ENCODE measurements around the gene GPRIN3.
"Not testable (repeated sequence)": the region's sequence is repeated elsewhere in the genome, so short reads cannot be mapped to it uniquely, and the experiment has no call there.

Gene GPRIN3

DNA sequence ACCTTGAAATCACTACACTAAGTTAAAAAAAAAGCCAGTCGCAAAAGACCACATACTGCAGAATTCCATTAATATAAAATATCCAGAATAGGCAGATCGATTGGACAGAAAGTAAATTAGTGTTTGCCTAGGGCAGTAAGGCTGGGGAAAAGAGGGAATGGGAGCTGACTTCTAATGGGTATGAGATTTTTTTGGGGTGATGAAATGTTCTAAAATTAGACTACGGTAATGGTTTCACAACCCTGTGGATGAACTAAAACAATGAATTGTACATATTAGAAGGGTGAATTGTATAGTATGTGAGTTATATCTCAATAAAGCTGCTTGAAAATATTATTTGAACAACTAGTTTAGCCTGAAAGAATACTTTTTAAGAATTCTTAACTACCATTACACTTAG lies 6.7 kb upstream of the GPRIN3 start:
- in situ Hi-C loops (cut with MboI; ENCODE audit: low sequenced_read_pairs) = no loop called here

DNA sequence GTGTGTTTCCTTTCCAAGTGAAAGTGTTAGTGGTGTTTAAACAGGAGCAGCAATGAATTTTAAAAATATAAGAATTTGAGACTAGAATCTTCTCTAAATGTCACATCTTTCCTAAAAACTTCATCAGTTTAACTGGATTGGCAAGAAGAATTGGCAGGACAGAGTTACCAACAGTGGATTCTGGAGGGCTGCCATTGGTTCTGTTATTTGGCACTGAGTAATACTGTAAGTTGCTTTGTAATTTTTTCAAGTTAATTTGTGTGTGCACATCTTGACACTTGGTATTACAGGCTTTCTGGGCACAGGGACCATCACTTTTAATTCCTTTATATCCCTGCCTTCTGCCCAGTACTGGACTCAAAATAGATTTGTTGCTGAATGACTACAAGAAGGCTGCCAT lies 4.5 kb upstream of the GPRIN3 start:
- in situ Hi-C loops (cut with MboI; ENCODE audit: low sequenced_read_pairs) = no loop called here

DNA sequence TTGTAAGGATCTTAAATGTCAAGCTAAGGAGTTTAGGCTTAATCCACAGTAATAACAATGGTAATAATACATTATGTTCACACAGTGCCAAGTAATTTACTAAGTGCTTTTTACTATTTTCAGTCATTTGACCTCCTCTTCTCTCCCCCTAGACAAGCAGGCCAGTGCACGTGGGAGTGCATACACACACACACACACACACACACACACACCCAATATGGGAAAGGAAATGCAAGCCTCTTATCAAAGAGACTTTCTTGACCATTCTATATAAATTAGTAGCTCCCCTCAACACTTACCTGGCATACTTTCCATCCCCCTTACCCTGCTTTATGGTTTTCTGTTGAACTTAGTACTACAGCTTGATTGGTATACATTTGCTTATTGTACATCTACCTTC lies 3.8 kb upstream of the GPRIN3 start:
- in situ Hi-C loops (cut with MboI; ENCODE audit: low sequenced_read_pairs) = no loop called here

DNA sequence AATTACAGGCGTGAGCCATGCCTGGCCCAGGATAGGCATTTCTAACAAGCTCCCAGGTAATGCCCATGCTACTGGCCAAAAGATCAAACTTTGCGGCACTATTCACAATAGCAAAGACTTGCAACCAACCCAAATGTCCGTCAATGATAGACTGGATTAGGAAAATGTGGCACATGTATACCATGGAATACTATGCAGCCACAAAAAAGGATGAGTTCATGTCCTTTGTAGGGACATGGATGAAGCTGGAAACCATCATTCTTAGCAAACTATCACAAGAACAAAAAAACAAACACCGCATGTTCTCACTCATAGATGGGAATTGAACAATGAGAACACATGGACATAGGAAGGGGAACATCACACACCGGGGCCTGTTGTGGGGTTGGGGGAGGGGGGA lies 1.6 kb upstream of the GPRIN3 start:
- in situ Hi-C loops (cut with MboI; ENCODE audit: low sequenced_read_pairs) = not testable (repeated sequence)

DNA sequence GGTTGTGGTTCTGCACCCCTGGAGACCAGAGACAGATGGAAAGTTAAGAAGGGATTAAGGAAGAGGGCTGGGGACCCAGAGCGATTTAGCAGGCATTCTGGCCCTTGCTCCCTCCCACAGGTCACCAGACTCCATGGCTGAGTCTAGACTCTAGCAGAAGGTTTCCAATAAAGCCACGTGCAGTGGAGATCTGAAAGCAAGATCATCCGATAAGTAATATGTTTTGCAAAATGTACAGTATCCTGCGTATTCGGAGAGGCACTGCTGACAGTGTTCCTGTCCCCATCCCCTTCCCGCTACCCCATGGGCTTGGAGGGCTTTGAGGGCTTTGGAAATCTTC lies 531 bp upstream of the GPRIN3 start:
- in situ Hi-C loops (cut with MboI; ENCODE audit: low sequenced_read_pairs) = no loop called here

DNA sequence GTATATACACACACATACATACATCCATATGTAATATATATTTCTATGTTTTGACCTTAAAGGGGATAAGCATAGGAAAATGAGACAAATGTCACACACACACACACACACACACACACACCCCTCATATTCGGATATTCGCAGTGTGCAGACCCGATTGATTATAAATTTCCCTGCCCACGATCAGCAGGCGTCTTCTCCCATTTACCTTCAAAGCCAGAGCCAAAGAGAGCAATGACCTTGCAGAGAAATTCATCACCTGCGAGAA lies 488 bp downstream of the GPRIN3 start:
- in situ Hi-C loops (cut with MboI; ENCODE audit: low sequenced_read_pairs) = no loop called here

DNA sequence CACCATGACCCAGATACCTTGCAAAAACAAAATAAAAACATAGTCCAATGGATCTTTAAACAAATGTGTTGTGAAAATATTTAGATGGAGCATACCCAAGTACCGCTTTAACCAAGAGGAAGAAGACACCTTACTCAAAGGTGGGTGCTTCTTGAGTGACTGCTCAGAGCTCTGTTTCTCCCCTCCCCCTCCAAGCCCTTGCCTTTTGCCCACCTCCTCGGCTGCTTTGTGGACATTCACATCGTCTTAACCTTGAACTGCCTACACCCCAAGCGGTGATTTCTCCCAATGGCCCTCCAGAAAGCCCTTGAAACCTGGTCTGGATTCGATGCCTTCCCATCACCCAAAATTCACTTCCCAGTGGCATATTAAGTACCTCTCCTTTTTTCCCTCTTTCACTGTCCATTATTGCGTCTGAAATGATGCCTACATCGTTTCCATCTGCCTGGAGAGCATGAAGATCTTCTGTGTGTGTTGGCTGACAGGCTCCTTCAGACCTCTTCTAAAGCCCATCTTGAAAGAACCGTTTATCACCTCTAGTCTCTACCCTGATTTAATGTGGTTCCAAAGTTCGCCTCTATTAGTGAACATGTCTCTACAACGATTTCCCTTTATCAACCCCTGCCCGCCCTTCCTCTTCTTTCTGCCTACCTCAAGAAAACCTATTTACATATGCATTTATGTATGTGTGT lies 968 bp downstream of the GPRIN3 start:
- in situ Hi-C loops (cut with MboI; ENCODE audit: low sequenced_read_pairs) = no loop called here

DNA sequence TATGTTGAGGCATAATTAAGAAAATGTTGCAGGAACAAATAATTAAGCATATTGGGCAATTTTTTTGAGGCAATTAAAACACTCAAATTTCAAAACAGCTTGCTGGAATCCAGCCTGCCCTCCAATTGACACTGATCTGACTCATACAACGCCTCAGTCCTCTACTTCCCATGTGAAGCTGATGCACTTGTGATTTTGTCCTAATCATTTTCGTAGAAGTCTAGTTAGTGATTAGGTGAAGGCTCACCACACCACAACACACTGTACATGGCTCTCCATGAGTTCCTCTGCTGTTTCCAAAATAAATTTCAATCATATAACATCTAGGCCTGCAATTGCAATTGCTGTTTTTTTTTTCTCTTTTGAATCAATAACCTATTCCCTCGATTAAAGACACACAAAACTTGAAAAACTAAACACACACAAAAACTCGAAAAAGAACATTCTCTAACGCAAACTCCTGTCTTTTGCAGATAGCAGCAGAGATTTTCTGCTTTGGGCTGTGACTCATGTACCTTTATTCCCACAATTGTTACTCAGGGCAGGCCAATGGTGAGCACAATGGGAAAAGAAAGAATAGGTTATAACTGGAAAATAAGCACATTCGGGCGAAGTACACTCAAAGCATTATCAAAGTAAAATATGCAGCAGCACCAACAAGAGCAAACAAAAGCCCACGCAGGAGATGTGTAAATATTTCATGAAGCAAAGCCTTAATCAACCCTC lies 1.7 kb downstream of the GPRIN3 start:
- in situ Hi-C loops (cut with MboI; ENCODE audit: low sequenced_read_pairs) = no loop called here

DNA sequence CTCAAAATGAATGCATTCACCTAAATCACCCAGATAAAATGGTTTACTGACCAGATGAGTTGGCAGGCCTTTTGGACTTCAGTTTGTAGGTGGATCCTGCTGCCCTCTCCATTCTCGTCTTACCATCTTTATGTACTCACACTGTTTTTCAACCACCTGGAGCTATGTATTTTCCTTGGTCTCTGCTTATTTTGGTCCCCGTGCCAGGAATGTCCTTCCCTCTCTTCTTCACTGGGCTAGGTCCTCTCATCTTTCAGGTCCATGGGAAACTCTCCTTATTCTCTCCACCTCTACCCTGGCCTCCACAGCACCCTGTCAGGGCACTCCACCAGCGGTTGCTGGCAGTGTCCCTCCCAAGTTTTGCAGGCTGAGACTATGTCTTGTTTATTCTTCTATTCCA lies 2.6 kb downstream of the GPRIN3 start:
- in situ Hi-C loops (cut with MboI; ENCODE audit: low sequenced_read_pairs) = no loop called here

DNA sequence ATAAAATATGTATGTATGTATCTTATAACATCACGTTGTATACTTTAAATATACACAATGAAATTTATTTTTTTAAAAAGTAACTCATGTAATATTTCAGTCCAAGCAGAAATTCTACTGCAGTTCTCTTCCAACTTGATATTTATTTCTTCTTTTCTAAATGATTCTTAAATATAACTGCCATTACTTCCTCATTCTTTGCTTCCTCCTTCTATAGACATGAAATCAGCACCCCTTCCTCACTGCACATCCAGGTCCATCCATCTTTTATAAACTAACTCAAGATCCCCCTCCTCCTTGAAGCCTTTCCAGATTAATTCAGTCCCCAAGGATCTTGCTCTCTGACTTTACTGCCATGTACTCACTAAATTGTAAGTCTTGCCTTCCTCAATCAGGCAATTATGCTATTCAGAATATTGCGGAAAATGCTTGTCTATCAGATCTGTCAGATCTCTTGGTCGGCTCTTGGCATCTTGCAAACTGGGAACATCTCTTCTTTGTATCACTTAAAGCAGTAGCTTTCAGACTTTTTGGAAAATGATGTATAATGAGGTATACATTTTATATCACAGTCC lies 3.7 kb downstream of the GPRIN3 start:
- in situ Hi-C loops (cut with MboI; ENCODE audit: low sequenced_read_pairs) = no loop called here

DNA sequence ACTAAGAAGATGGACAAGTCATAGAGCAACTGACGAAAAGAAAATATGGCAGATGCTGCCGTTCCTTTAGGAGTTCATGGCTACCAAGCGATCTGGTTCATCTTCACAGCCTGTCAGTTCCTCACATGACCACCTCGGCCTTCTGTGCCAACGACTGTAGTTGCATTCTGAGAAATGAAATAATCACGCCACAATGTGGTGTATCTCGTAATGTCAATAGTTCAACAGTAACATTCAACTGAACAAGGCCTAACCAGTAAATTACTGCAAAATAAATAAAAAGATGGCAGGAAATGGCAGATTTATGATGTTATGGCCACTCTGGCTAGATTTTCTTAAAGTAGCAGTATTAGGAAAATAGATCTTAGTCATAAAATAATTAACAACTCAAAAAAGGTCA lies 4.4 kb downstream of the GPRIN3 start:
- in situ Hi-C loops (cut with MboI; ENCODE audit: low sequenced_read_pairs) = no loop called here

DNA sequence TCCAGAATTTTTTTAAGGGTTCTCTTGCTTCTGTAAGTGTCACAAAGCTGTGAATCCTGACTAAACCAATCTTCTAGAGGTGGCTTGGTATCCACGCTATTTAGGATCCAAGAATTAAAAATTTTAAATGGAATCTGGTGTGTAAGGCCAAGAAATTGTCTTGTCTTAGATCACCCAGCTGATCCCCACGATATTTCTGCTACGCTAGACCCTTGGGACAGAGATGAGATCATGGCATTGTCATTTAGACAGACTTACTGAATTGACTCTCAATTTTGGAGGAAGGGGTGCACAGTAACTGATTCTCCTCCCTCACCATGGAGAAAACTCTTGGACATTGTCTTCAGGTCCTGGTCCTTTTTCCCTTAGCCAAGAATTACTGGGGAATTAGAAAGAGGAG lies 5.7 kb downstream of the GPRIN3 start:
- in situ Hi-C loops (cut with MboI; ENCODE audit: low sequenced_read_pairs) = no loop called here

DNA sequence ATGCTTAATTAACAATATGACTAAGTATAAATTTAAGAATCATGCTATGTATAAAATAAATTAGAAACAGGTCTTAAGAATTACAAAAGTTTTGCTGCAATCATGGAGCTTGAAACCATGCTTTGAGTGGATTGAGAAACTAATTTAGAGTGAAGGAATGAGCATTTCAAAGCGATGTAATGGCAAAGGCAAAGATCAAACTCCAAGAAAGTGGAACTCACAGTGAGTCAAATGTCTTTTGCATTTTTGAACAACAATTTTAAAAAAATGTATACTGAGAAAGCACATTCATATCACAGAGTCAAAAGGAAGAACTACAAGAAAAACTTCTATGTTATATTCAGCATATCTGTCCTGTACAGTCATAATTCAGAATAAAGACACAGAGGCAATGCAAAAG lies 6.6 kb downstream of the GPRIN3 start:
- in situ Hi-C loops (cut with MboI; ENCODE audit: low sequenced_read_pairs) = no loop called here

DNA sequence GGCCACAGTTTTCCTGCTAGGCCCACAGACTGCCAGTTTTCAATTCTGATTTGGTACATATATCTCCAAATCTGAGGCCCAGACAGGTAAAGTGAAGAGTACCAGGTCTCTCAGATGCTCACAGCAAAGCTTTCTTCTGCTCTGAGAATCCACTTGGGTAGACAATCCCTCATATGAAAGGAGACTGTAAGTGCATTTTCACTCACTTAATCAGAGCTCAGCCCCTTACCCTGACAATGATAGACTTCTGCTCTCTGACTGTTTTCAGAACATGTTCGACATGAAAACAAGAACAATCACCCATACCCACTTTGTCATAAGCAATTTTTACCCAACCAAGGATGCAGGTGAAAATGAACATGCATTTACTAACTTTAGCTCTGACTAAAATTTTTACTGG lies 7.1 kb downstream of the GPRIN3 start:
- in situ Hi-C loops (cut with MboI; ENCODE audit: low sequenced_read_pairs) = no loop called here

DNA sequence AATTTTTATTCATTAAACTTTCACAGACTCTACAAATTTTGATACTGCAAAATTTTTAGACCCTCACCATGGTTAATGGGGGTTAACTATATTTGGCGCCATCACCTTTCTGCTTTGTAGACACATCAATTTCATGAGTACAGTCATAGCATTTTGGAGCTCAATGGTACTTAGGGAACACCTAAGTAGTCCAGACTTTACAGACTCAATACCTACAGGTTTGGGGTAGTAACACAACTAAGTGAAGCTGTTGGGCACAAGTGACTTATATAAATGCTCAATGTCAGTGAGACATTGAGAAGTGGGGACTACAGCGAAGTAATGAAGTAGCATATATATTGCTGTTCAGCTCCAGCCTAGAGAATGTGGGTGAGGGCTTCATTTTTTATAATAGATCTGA lies 7.5 kb downstream of the GPRIN3 start:
- in situ Hi-C loops (cut with MboI; ENCODE audit: low sequenced_read_pairs) = no loop called here

DNA sequence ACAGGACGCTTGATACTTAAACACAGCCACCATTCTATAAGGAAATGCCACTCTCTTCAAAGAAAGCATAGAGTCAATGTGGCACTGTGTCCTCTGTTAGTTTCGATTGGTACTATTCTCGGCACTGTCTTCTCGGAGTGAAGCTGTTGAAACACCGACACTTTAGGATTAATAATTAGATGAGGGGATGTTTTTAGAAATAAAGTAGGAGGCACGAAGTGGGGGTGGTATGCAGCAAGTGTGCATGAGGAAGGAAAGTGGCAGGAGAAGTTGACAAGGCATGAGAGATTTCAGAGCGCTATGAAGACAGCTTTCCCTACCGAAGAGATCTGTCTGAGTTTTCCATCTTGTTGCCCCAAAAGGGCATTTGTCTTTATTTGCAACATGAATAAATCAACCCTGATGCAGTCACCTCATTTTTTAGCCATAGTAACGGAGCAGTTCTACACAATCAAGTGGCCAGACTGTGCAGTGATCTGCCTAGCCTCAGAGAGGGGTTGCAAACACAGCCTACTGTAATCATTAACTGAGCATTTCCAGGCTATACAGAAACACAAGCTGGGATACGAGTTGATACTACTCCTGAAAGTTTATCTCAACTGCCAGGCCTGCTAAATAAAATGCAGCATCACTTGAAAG lies 8.3 kb downstream of the GPRIN3 start:
- in situ Hi-C loops (cut with MboI; ENCODE audit: low sequenced_read_pairs) = no loop called here

DNA sequence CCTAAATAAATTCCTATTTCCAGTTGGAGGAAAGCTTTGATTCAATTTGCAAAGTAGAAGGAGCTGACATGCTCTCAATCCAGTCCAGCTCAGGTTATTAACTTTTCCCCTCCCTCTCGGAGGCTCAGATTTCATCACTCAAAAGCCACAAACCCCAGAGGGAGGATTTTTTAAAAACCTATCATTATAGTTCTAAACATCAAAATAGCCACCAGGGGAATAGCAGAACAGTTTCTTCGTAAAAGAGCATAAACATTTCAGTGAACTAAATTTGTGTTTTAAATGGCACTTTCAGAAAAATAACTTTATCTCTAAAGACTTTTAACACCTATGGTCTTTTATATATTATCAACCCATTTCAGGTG lies 8.8 kb downstream of the GPRIN3 start:
- in situ Hi-C loops (cut with MboI; ENCODE audit: low sequenced_read_pairs) = no loop called here

DNA sequence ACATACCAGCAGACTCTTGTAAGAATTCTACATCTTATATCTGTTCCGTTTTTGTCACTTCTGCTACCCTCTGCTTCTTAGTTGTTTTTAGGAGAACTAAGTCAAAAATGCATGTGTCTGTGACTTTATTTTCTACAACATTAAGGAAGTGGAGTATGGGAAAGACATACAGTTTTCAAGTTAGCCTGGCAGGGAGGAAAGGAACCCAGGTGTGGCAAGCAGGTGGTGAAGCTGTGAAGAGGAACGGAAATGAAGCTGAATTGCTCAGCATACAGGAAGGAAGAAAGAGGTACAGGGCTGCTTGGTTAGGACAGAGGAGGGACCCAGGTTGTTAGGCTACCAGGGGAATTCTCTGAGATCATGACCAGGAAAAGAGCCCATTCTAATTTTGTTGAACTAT lies 9.4 kb downstream of the GPRIN3 start:
- in situ Hi-C loops (cut with MboI; ENCODE audit: low sequenced_read_pairs) = no loop called here

DNA sequence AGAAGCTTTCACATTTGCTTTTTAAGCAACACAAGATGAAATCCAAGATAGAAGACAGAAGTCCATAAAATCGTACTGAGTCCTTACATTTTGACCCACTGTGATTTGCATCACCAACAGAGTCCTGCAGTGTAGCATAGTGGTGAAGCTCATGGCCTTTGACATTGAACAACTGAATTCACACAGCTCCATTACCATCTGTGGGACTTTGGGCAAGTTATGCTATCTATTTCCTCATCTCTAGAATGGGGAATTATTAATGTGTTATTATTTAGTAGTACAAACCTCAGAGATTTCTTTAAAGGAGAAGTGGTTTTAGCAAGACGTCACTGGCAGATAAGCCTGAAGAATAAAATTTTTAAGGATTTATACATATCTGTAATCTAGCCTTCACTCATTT lies 10.7 kb downstream of the GPRIN3 start:
- in situ Hi-C loops (cut with MboI; ENCODE audit: low sequenced_read_pairs) = no loop called here

DNA sequence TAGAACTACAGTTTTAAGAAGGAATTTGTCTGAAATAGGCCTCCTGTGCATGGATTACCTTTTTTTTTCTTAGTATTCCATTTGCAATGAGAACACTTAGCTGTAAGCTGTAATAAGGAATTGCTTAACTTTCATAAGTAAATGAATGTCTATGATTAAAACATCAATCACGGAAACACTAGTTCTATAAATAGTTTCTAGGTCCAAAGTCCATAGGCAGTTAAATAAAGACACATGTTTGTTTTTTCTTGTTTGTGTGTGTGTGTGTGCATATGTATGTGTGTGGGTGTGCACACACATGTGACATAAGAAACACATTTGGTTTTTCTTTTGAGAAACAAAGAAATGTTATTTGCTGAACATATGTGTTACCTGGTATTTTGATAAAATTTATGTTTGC lies 11.2 kb downstream of the GPRIN3 start:
- in situ Hi-C loops (cut with MboI; ENCODE audit: low sequenced_read_pairs) = no loop called here

DNA sequence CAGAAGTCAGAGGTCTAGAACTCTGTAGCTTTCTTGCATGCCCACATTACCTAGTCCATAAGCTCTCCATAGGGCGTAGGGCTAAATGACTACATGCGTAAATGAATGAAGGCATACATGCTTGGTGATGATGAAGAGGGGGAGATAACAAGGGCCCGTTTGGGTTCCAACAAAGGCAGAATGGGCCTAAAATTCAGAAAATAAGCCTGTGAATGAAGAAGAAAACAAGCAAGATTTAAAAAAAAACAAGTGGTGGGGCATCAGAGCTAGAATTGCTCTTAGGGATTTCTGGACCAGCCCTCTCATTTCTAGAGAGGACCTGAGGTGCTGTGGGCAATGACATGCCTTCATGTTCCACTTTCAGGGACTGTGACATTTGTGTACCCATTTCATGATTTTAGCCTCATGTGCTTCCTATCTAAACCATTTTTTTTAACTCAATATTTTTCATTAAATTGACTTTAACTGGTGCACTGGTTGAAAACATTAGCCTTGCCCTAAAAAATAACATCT lies 12.1 kb downstream of the GPRIN3 start:
- in situ Hi-C loops (cut with MboI; ENCODE audit: low sequenced_read_pairs) = no loop called here

DNA sequence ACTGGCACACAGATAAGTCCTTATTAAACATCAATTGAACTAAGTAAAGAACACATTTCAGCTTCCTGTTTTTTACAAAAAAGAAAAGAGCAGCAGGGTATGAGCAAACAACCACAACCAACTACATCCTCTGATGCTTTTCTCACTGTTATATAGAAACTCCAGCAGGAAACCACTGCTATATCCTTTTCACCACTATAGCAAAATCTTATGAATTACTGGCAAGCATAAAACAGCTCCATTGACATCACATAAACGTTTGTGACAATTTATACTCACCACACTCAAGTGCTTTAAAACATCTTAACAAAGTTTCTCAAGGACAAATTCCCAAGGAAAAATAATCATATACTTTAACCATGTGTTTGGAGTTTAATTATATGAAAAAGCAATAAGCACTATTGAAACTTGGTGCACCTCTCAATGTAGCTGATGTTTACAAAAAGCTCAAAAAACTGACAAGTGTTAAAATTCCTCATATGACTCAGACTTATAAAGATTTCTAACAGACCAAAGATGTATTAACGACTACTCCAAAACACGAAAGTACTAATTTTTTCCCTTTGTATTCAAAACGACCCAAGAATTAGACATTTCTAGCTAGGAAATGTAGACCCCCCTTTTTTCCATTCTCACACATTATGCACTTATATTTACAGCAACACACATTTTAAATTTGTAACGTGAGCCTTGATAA lies 12.9 kb downstream of the GPRIN3 start:
- in situ Hi-C loops (cut with MboI; ENCODE audit: low sequenced_read_pairs) = no loop called here

All from hTERT RPE-1 (cell line).